Keratinocyte (primary cell): ENCODE results near the gene PNKP.

ENCODE experiments used
- CTCF ChIP-seq, 3 experiments: IDR thresholded peaks in 1 of 3; conservative IDR thresholded peaks in 1 of 3; optimal IDR thresholded peaks in 1 of 3; 2 replicates in 2 of 3; 3 replicates in 1 of 3; pipeline versions ENCODE3 to v1.5.1; 2011; ENCODE audit warnings: low read length in 3 of 3, mild to moderate bottlenecking in 3 of 3, moderate library complexity in 2 of 3, control low read depth in 1 of 3, inconsistent platforms in 1 of 3; ENCODE audit not compliant: insufficient read depth in 2 of 3; ENCODE audit errors: extremely low read depth in 1 of 3
- EZH2 ChIP-seq: IDR thresholded peaks from one replicate; pipeline ENCODE4 v1.6.1; 2012; ENCODE audit warnings: inconsistent platforms, mild to moderate bottlenecking, low read length, moderate library complexity

DNA sequence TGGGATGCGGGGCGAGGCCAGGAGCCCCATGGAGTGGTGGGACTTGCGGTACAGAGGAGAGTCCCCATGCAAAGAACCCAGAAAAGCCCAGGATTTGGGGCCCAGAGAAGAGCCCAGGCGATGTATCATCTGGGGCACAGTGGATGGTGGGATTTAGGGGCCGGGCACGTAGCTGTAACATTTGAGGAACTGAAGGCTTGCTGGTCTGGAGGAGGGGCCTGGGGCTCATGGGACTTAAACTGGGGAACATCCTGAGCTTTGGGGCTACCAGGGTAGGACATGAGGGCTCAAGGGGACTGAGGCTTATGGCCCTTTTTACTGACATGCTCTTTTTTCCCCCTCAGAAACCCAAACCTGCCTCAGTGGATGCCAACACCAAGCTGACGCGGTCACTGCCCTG is 35.8 kb downstream of the PNKP start:
- TF ChIP-seq CTCF (optimal IDR thresholded peaks at IDR 0.05 in 1 of 3, IDR thresholded peaks at IDR 0.05 in 1 of 3, conservative IDR thresholded peaks at IDR 0.05 in 1 of 3; ENCODE audit: extremely low read depth in 1 of 3, insufficient read depth in 2 of 3, low read length in 3 of 3) (no peak), EZH2 (no peak)
